Measurements from ENCODE around the gene MRFAP1L1.

The MRFAP1L1 gene

DNA sequence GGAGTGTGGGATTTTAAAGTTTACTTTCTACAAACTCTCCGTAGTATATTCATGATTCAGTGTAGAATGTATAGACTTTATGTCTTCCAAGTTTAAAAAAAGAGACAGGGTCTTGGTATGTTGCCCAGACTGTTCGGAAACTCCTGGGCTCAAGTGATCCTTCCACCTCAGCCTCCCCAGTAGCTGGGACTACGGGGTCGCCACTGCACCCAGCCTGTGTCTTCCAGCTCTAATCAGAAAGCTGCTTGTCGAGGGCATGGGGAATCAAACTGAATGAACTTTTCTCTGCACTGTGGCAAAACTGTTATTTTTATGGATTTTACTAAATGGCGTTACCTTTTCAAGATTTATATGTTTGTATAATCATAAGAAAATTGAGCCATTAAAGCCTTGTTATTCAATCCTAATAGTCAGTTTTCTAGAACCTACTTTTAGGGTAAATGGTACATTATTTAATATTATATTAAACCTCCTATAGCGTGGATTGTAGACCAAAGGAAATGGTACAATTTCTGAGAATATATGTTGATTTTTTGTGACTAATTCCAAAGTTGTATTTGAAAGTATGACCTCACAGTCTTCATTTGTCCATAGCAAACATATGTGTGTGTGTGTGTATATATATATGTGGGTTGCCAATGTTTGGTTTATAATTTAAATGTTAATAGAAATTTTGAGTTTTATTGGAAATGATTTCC is 7.4 kb upstream of the MRFAP1L1 start:
- DNase-seq (ENCODE audit: extremely low read depth in 1 of 2, low read depth in 1 of 2): no peak

GRCh38 chr4:6716018-6716911 is 6.6 kb upstream of the MRFAP1L1 start, which contains the start of gene BLOC1S4:
Gene BLOC1S4 (plus strand): TSS chr4:6716174. CDS start chr4:6716210, 36 bp downstream.
- DNase-seq (ENCODE audit: extremely low read depth in 1 of 2, low read depth in 1 of 2): peak; percentile 76 to 79

DNA sequence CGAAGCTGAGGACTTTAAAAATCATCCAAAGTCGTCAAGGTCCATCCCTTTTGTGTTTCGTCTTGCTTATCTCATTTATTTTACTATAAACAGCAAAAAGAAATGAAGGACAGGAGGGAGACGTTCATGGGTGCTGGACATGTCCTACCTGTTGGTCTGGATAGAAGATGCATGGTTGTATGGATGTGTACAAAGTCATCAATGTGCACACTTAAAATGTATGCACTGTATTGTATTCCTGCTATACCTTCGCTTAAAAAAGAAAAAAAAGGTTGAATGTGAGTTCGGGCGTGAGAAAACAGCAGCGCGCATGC is 6.0 kb upstream of the MRFAP1L1 start:
- no peak for DNase-seq (ENCODE audit: extremely low read depth in 1 of 2, low read depth in 1 of 2)

DNA sequence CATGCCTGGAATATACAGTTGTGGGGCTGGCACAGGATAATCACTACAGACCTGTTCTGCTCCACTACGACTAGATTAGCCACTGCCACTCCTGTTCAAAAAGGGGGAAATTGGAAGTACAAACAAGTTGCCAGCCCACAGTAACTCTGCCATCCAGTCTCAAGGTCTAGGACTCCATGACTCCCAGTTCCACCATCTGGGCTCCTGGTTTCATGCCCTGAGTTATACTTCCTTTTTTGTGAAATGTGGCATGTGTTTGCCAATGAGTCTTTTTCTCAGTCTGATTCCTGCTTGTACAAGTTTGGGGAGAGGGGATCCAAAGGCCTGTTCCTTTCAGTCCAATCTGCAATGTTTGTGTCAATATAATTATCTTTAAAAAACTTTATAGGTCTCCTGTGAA is 5.3 kb upstream of the MRFAP1L1 start:
- DNase-seq (ENCODE audit: extremely low read depth in 1 of 2, low read depth in 1 of 2): no peak

DNA sequence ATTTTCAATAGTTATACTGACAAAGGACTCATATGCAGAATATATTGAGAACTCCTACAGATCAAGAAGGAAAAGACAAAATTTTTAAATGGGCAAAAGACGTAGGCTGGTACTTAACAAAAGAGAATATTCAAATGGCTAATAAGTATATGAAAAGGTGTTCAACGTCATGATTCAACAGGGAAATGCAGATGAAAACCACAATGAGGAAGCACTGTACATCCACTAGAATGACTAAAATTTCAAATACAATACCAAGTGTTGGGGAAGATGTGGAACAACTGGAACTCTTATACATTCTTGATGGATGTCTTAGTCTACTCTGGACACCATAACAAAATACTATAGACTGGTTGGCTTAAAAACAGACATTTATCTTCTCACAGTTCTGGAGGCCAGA is 1.3 kb upstream of the MRFAP1L1 start:
- no peak for DNase-seq (ENCODE audit: extremely low read depth in 1 of 2, low read depth in 1 of 2)

DNA sequence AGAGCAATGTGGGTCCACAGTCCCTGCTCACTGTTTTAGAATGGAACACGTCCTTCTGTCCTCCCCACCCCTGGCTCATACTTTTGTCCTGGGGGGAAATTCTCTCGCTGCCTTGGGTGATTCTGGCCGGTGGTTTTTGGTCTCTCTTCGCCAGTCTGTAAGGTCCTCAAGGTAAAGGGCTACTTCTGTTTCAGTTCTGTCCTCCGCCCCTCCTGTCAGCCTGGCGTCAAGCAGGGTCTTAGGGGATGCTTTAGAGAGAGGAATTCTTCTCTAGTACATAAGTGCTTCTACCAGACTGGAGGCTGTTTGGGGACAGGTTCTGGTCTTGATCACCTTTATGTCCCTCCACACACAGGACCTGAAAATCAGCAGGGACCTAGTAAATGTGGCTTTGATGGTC is 617 bp upstream of the MRFAP1L1 start:
- DNase-seq (ENCODE audit: extremely low read depth in 1 of 2, low read depth in 1 of 2): no peak

- no peak for DNase-seq (ENCODE audit: extremely low read depth in 1 of 2, low read depth in 1 of 2)
Measured at GRCh38 chr4:6706173-6706572, 3.5 kb downstream of the MRFAP1L1 start.

- DNase-seq (ENCODE audit: extremely low read depth in 1 of 2, low read depth in 1 of 2): no peak
Measured at GRCh38 chr4:6705646-6706045, 4.0 kb downstream of the MRFAP1L1 start.

- DNase-seq (ENCODE audit: extremely low read depth in 1 of 2, low read depth in 1 of 2): no peak
Measured at GRCh38 chr4:6703786-6704185, 5.9 kb downstream of the MRFAP1L1 start.

GRCh38 chr4:6702761-6703160 is 6.9 kb downstream of the MRFAP1L1 start:
- no peak for DNase-seq (ENCODE audit: extremely low read depth in 1 of 2, low read depth in 1 of 2)

- no peak for DNase-seq (ENCODE audit: extremely low read depth in 1 of 2, low read depth in 1 of 2)
Measured at GRCh38 chr4:6701371-6701770, 8.3 kb downstream of the MRFAP1L1 start.

- DNase-seq (ENCODE audit: extremely low read depth in 1 of 2, low read depth in 1 of 2): no peak
Measured at GRCh38 chr4:6699903-6700302, 9.8 kb downstream of the MRFAP1L1 start.

GRCh38 chr4:6699388-6699787 is 10.3 kb downstream of the MRFAP1L1 start:
- DNase-seq (ENCODE audit: extremely low read depth in 1 of 2, low read depth in 1 of 2): no peak

GRCh38 chr4:6697131-6697530 is 12.5 kb downstream of the MRFAP1L1 start:
- no peak for DNase-seq (ENCODE audit: extremely low read depth in 1 of 2, low read depth in 1 of 2)

- DNase-seq (ENCODE audit: extremely low read depth in 1 of 2, low read depth in 1 of 2): no peak
Measured at GRCh38 chr4:6696611-6697010, 13.1 kb downstream of the MRFAP1L1 start.

- DNase-seq (ENCODE audit: extremely low read depth in 1 of 2, low read depth in 1 of 2): no peak
Measured at GRCh38 chr4:6695660-6696610, 13.7 kb downstream of the MRFAP1L1 start.

DNA sequence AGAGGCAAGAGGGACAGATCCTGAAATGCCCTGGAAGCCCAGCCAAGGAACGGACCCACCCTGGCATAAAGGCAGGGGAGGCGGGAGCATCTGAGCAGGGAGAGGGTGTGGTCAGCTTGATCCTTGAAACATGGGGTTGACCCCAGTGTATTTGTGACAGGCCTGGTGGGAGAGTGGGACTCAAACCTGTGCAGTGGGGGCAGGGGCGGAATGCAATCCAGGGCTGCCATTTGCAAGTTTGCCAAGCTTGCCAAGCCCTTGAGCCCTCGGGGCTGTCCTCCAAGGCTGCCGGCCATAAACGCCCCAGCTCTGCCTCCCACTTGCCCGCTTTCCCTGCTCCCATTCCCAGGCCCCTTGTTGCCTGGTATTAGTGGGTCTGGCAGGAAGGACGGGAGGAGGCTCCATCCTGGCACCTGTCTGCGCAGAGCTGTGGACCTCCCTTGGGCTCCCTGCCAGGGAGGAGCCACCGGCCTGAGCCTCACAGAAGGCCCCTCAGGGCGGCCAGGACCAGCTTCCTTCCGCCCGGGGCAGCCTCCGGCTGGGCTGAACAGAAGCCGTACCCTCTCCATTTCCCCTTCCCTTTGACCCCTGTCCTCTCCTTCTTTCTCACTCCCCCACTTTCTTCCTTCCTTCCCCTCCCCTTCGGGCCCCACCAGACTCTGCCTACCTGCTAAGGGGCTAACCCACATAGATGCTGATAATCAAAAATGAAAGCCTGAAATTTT is 15.3 kb downstream of the MRFAP1L1 start:
- no peak for DNase-seq (ENCODE audit: extremely low read depth in 1 of 2, low read depth in 1 of 2)

GRCh38 chr4:6693231-6694176 is 16.2 kb downstream of the MRFAP1L1 start, which contains the start of gene S100P:
Gene S100P (plus strand): TSS chr4:6693878. CDS start chr4:6693933, 55 bp downstream.
- DNase-seq (ENCODE audit: extremely low read depth in 1 of 2, low read depth in 1 of 2): no peak

DNA sequence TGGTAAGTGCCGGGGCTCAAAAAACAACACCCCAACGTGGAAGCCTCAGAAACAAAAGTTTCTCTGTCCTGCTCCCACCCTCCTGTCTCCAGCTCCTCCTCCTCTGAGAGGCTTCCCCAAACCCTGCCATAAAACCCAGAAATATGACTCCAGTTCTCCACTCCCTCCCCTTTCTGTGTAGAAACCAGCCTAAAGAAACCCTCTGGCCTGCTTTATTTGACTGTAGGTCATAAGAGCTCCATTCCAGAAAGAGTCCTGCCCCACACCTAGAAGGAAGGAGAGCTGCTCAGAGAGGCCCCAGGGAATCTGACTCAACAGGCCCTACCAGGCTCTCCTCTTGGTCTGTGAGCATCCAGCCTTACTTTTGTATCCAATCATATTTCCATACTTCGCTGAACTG is 16.9 kb downstream of the MRFAP1L1 start:
- no peak for DNase-seq (ENCODE audit: extremely low read depth in 1 of 2, low read depth in 1 of 2)
